Loucy (cell line): ENCODE measurements around the gene MACROD2.

Experiments used
- CTCF ChIP-seq: fragments of 200-600 bp; sonication (generic); conservative IDR thresholded peaks from 2 replicates; pipeline ENCODE4 v1.5.1; 2014; ENCODE audit warnings: mild to moderate bottlenecking, antibody characterized with exemption, low read length
- EZH2phosphoT487 ChIP-seq: fragments of 200-600 bp; IDR thresholded peaks from 2 replicates; pipeline ENCODE4 v1.6.1; 2018; ENCODE audit warnings: antibody characterized with exemption, mild to moderate bottlenecking, moderate library complexity, borderline replicate concordance

- TF ChIP-seq CTCF = no peak
- no peak for TF ChIP-seq EZH2phosphoT487
Measured at GRCh38 chr20:15597306-15597705, 1602.0 kb downstream of the MACROD2 start.
